ENCODE measurements around the gene EYS. TPM values are rescaled to one million over a fixed set of nuclear protein-coding genes. Genes with fewer than 3 reads are reported as not detected.

EYS gene
- total and polyA plus RNA-seq, 2 of the 8 experiments (the other 6 are each of a cell fraction or from before 2014, with no cell fraction given) = 0.05 to 0.13 TPM

GRCh38 chr6:64973142-64973541, 733.9 kb downstream of the EYS start:
- H3K9ac ChIP-seq (replicated peaks in 1 of 4; ENCODE audit: extremely low read depth in 1 of 4, low read depth in 3 of 4, low read length in 3 of 4) = no peak overlapping the region
- H3K4me3 ChIP-seq (ENCODE audit: extremely low read depth in 1 of 4, insufficient read depth in 2 of 4, low read depth in 3 of 4, low read length in 4 of 4) = no peak overlapping the region
- no peaks in the 10 kb centered on the region for H4K20me1 ChIP-seq (replicated peaks in 1 of 2; ENCODE audit: control insufficient read depth in 1 of 2, insufficient read depth in 2 of 2, low read length in 2 of 2)
- no peak overlapping the region for H2BK5ac ChIP-seq (ENCODE audit: low read depth, low read length)
- 88% methylated on average over 2 of the region's 2 CpGs; no CpG with 5 or more reads in 1 of the 2 experiments for whole genome bisulfite sequencing, 2 experiments (ENCODE audit: extremely low coverage in 1 of 2, insufficient coverage in 1 of 2, insufficient read length in 1 of 2, insufficient replicate concordance in 2 of 2, low coverage in 1 of 2, low lambda C conversion rate in 2 of 2, missing lambda C conversion rate in 1 of 2)
- H3K14ac ChIP-seq (ENCODE audit: insufficient read length) = no peak overlapping the region
- H4K5ac ChIP-seq (ENCODE audit: insufficient read length, low read depth, low read length) = no peak overlapping the region
- H3K4me1 ChIP-seq (replicated peaks in 1 of 4; ENCODE audit: control insufficient read depth in 3 of 4, insufficient read depth in 4 of 4, low read length in 3 of 4) = no peaks in the 10 kb centered on the region
- H3K18ac ChIP-seq (ENCODE audit: extremely low read depth, low read length) = no peak overlapping the region
- no peaks in the 10 kb centered on the region for H3K36me3 ChIP-seq (ENCODE audit: control insufficient read depth in 2 of 4, insufficient read depth in 4 of 4, low read length in 3 of 4)
- POLR2A ChIA-PET (ENCODE audit: partially characterized antibody) = no interaction called here
- H2BK20ac ChIP-seq (ENCODE audit: low read length) = no peak overlapping the region
- H3K4ac ChIP-seq (replicated peaks; ENCODE audit: insufficient read length, low read depth, low read length) = no peak overlapping the region
- H3K23me2 ChIP-seq (ENCODE audit: low read depth, low read length) = no peaks in the 10 kb centered on the region
- no peak for FAIRE-seq
- no peak overlapping the region for H3K4me2 ChIP-seq (ENCODE audit: insufficient read depth in 1 of 2, low read depth in 2 of 2, low read length in 2 of 2)
- no peak for TF ChIP-seq SIX5 (IDR thresholded peaks at IDR 0.05; ENCODE audit: low read depth, low read length)
- no peak for TF ChIP-seq MAFK (IDR thresholded peaks at IDR 0.05; ENCODE audit: low read depth, low read length)
- no peak for TF ChIP-seq SUZ12 (IDR thresholded peaks at IDR 0.05; ENCODE audit: low read length)
- TF ChIP-seq GTF2F1 (IDR thresholded peaks at IDR 0.05; ENCODE audit: borderline replicate concordance, low read depth, low read length) = no peak
- no peak for TF ChIP-seq EP300 (IDR thresholded peaks at IDR 0.05; ENCODE audit: borderline replicate concordance in 1 of 2, low read depth in 2 of 2, low read length in 2 of 2)
- no peak for TF ChIP-seq BRCA1 (IDR thresholded peaks at IDR 0.05; ENCODE audit: low read depth, low read length)
- no peak for TF ChIP-seq CTBP2 (IDR thresholded peaks at IDR 0.05; ENCODE audit: borderline replicate concordance, insufficient read depth, insufficient read length, low read length)
- no peak for TF ChIP-seq EZH2 (IDR thresholded peaks at IDR 0.05; ENCODE audit: low read depth, low read length, severe bottlenecking)
- TF ChIP-seq NRF1 (IDR thresholded peaks at IDR 0.05; ENCODE audit: low read depth, low read length) = no peak
- TF ChIP-seq RBBP5 (IDR thresholded peaks at IDR 0.05; ENCODE audit: borderline replicate concordance, low read depth, low read length) = no peak
- H2AFZ ChIP-seq (ENCODE audit: low read length) = no peak overlapping the region
- no peak overlapping the region for H4K91ac ChIP-seq (replicated peaks; ENCODE audit: insufficient read length, low read length)
- H3K27ac ChIP-seq (ENCODE audit: low read depth, low read length) = no peak overlapping the region
- H3K23ac ChIP-seq (ENCODE audit: insufficient read length) = no peak overlapping the region
- no peaks in the 10 kb centered on the region for H3K9me3 ChIP-seq (ENCODE audit: insufficient read depth in 2 of 2, low read depth in 1 of 2, low read length in 1 of 2)
- H3K56ac ChIP-seq (replicated peaks; ENCODE audit: insufficient read length, low read depth, low read length) = no peak overlapping the region
- no peak overlapping the region for H4K8ac ChIP-seq (ENCODE audit: extremely low read depth, insufficient read depth, low read length)
- CTCF ChIA-PET (ENCODE audit: partially characterized antibody) = no interaction called here
- no peak overlapping the region for H2AK5ac ChIP-seq (ENCODE audit: low read depth, low read length)
- no peaks in the 10 kb centered on the region for H3K79me2 ChIP-seq (ENCODE audit: control insufficient read depth in 1 of 2, insufficient read depth in 2 of 2, low read length in 2 of 2)
- H2BK12ac ChIP-seq (ENCODE audit: low read depth, low read length) = no peak overlapping the region
- no peak overlapping the region for H2BK15ac ChIP-seq (ENCODE audit: low read length)
- H3K27me3 ChIP-seq (replicated peaks in 1 of 4; ENCODE audit: control insufficient read depth in 3 of 4, extremely low read depth in 1 of 4, insufficient read depth in 3 of 4, low read length in 3 of 4) = no peaks in the 10 kb centered on the region
- H2BK120ac ChIP-seq (replicated peaks; ENCODE audit: low read depth, low read length) = no peak overlapping the region
- DNase-seq (ENCODE audit: low read depth in 1 of 2, low spot score in 2 of 2) = no peak
- H3K79me1 ChIP-seq (ENCODE audit: low read depth, low read length) = no peaks in the 10 kb centered on the region

Measured in H1 (cell line).